GM10266 (cell line): ENCODE results near the gene GPR37L1.

Experiments
- DNase-seq: peaks from one replicate; pipeline ENCODE4 v3.0.0; 2012; ENCODE audit errors: extremely low spot score
- TF ChIP-seq, protein P1 (sequence below): IDR thresholded peaks from 2 replicates; pipeline ENCODE4 v1.5.1; 2012; ENCODE audit warnings: mild to moderate bottlenecking, low read depth; ENCODE audit not compliant: control insufficient read depth, insufficient read depth; ENCODE audit errors: missing control alignments

The GPR37L1 gene, protein sequence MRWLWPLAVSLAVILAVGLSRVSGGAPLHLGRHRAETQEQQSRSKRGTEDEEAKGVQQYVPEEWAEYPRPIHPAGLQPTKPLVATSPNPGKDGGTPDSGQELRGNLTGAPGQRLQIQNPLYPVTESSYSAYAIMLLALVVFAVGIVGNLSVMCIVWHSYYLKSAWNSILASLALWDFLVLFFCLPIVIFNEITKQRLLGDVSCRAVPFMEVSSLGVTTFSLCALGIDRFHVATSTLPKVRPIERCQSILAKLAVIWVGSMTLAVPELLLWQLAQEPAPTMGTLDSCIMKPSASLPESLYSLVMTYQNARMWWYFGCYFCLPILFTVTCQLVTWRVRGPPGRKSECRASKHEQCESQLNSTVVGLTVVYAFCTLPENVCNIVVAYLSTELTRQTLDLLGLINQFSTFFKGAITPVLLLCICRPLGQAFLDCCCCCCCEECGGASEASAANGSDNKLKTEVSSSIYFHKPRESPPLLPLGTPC

DNA sequence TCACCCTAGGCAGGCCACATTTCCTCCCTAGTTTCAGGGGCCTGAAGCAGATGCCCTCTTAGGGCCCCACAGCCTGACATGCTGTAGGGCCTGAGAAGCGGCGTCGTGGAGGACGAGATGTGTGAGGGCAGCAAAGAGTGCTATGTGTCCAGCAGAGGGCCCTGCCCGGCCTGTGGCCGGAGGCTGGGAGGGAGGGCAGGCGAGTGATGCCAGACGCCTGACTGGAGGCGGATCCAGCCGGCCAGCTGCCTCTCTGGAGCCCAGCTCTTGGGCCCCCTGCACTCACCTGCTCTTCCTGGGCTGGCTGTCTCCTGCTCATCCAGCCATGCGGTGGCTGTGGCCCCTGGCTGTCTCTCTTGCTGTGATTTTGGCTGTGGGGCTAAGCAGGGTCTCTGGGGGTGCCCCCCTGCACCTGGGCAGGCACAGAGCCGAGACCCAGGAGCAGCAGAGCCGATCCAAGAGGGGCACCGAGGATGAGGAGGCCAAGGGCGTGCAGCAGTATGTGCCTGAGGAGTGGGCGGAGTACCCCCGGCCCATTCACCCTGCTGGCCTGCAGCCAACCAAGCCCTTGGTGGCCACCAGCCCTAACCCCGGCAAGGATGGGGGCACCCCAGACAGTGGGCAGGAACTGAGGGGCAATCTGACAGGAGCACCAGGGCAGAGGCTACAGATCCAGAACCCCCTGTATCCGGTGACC lies at the start of gene GPR37L1:
TSS of gene GPR37L1 (plus strand) at position 279 of the 697 bp plus-strand sequence. CDS start at position 326, 47 bp downstream.
- DNase-seq, result no peak
- TF ChIP-seq, protein P1, sequence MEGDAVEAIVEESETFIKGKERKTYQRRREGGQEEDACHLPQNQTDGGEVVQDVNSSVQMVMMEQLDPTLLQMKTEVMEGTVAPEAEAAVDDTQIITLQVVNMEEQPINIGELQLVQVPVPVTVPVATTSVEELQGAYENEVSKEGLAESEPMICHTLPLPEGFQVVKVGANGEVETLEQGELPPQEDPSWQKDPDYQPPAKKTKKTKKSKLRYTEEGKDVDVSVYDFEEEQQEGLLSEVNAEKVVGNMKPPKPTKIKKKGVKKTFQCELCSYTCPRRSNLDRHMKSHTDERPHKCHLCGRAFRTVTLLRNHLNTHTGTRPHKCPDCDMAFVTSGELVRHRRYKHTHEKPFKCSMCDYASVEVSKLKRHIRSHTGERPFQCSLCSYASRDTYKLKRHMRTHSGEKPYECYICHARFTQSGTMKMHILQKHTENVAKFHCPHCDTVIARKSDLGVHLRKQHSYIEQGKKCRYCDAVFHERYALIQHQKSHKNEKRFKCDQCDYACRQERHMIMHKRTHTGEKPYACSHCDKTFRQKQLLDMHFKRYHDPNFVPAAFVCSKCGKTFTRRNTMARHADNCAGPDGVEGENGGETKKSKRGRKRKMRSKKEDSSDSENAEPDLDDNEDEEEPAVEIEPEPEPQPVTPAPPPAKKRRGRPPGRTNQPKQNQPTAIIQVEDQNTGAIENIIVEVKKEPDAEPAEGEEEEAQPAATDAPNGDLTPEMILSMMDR, result no peak

DNA sequence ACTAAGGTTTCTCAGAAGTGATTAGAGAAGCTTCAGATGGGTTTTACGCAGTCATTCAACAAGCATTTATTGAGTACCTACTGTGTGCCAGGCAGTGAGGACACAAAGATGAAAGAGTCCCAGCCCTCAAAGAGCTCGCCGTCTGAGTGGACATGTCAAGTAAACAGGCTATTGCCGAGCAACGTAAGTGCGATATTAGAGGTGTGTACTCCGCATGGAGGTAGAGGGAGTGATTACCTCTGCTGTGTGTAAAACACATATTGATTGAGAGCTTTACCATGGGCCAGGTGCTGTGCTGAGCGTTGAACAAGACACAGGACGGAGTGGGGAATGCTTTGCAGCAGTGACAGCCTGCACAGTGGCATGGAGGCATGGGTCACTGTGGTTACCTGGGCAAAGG lies 49.5 kb upstream of the GPR37L1 start:
- TF ChIP-seq, protein P1, result no peak
- DNase-seq, result no peak

DNA sequence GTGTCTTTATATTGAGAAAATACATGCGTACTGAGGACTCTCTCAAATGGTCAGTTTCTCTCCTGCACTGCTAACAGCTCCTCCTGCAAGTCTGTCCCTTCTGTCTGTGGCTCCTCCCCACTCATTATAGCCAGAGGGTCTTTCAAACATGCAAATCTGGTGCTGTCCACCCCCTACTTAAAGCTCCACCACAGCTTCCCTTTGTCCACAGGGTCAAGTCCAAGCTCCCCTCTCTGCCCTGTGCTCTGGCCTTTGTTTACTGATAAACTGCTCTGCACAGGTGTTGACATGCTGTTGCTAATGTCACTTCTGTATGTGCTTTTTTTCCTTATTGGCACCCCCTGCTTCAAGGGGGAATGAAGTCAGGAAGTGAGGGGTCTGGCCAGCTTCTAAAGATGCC lies 47.7 kb upstream of the GPR37L1 start:
- no peak for DNase-seq
- TF ChIP-seq, protein P1, result no peak

GRCh38 chr1:202075389-202075788 lies 47.3 kb upstream of the GPR37L1 start:
- no peak for DNase-seq

GRCh38 chr1:202076050-202076511 lies 46.6 kb upstream of the GPR37L1 start:
- TF ChIP-seq, protein P1, result no peak
- DNase-seq, result no peak

More at GRCh38 chr1:202075389-202075788, 47.3 kb upstream of the GPR37L1 start:
- TF ChIP-seq, protein P1, result no peak

GRCh38 chr1:202078241-202078640 lies 44.5 kb upstream of the GPR37L1 start:
- no peak for DNase-seq
- TF ChIP-seq, protein P1, result no peak

DNA sequence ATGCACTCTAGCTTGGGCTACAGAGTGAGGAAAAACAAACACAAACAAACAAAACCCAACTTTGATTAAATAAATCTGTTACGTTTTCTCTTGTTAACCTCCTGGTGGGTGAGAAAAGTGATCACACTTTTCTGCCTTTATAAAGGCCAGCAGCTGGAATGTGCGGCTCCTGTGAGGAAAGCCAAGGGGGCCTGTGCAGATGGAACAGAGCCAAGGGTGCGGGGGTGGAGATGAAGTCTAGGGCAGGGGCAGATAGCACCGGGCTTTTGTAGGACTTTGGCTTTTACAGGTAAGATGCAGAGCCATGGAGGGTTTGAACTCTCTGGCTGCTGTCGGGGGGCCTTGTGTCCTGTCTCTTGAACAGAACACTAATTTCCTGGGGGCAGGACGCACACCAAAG lies 40.7 kb upstream of the GPR37L1 start:
- DNase-seq, result no peak
- TF ChIP-seq, protein P1, result no peak
